Natural killer cell treated with Interleukin-12 subunit alpha and Interleukin-12 subunit beta and Interleukin-15 and Interleukin-18, amount 100 ng/mL, for 72 hours (primary cell): ENCODE results near the gene PDE6D. TPM values are rescaled to one million over a fixed set of nuclear protein-coding genes. Genes with fewer than 3 reads are reported as not detected.
"Not testable (repeated sequence)": the region's sequence is repeated elsewhere in the genome, so short reads cannot be mapped to it uniquely, and the experiment has no call there.

Experiments used
- ATAC-seq, 2 donors: fragments of 150-1000 bp; cut with Tn5 transposase in 1 of 2; sonication (Bioruptor Pico), chemical (Tn5 transposase) in 1 of 2; 2 replicates each; pipeline ENCODE4 v1.10.0; 2021
- DNase-seq: peaks from one replicate; pipeline ENCODE4 v3.0.0; 2022; ENCODE audit warnings: low spot score
- H3K27ac Mint-ChIP-seq, 2 donors: 1 replicate in 1 of 2; 2 replicates in 1 of 2; pipeline ENCODE4 v1.8.0; 2022; ENCODE audit warnings: mixed read lengths in 2 of 2, mild to moderate bottlenecking in 1 of 2, moderate library complexity in 1 of 2
- H3K27me3 Mint-ChIP-seq, 2 donors: 1 replicate in 1 of 2; 2 replicates in 1 of 2; pipeline ENCODE4 v1.8.0; 2022; ENCODE audit warnings: mixed read lengths in 2 of 2
- H3K36me3 Mint-ChIP-seq: one replicate; pipeline ENCODE4 v1.8.0; 2022; ENCODE audit warnings: mixed read lengths
- H3K4me1 Mint-ChIP-seq, 2 donors: 1 replicate in 1 of 2; 2 replicates in 1 of 2; pipeline ENCODE4 v1.8.0; 2022; ENCODE audit warnings: low read depth in 2 of 2, mixed read lengths in 2 of 2, mild to moderate bottlenecking in 1 of 2
- H3K4me3 Mint-ChIP-seq: one replicate; pipeline ENCODE4 v1.8.0; 2022; ENCODE audit warnings: mixed read lengths
- H3K9me3 Mint-ChIP-seq: 2 replicates; pipeline ENCODE4 v1.8.0; 2022; ENCODE audit warnings: mixed read lengths
- total RNA-seq, 2 donors: library from RNA; stranded (reverse); gene quantifications; one replicate each; pipeline ENCODE4 v1.2.3, GENCODE V29; 2022

Gene PDE6D
- total RNA-seq, 2 donors from 2014 or later = 25.3 to 29.4 TPM

GRCh38 chr2:231751042-231751815, 29.9 kb downstream of the PDE6D start:
- DNase-seq = no peak
- peaks cover 0 to 4% of the 10 kb centered on the region in 2 donors for H3K4me1 Mint-ChIP-seq

GRCh38 chr2:231749016-231749415, 32.1 kb downstream of the PDE6D start:
- H3K27ac Mint-ChIP-seq, H3K4me1 Mint-ChIP-seq, ATAC-seq, H3K27me3 Mint-ChIP-seq, DNase-seq, H3K9me3 Mint-ChIP-seq, H3K36me3 Mint-ChIP-seq, H3K4me3 Mint-ChIP-seq: not testable (repeated sequence)

More at GRCh38 chr2:231751042-231751815, 29.9 kb downstream of the PDE6D start:
- no peak overlapping the region for H3K27ac Mint-ChIP-seq
- ATAC-seq = no peak
- no peaks in the 10 kb centered on the region for H3K27me3 Mint-ChIP-seq
- H3K4me3 Mint-ChIP-seq = no peak overlapping the region
- no peaks in the 10 kb centered on the region for H3K36me3 Mint-ChIP-seq
- no peaks in the 10 kb centered on the region for H3K9me3 Mint-ChIP-seq

GRCh38 chr2:231748153-231748896, 32.8 kb downstream of the PDE6D start:
- H3K27me3 Mint-ChIP-seq, H3K9me3 Mint-ChIP-seq, H3K4me3 Mint-ChIP-seq, H3K27ac Mint-ChIP-seq, DNase-seq, ATAC-seq, H3K36me3 Mint-ChIP-seq, H3K4me1 Mint-ChIP-seq: not testable (repeated sequence)

- peaks cover 0 to 2% of the 10 kb centered on the region in 2 donors for H3K4me1 Mint-ChIP-seq
- DNase-seq (no peak), ATAC-seq (no peak)
- H3K36me3 Mint-ChIP-seq = no peaks in the 10 kb centered on the region
- H3K4me3 Mint-ChIP-seq = no peak overlapping the region
- H3K27ac Mint-ChIP-seq = no peak overlapping the region
- no peaks in the 10 kb centered on the region for H3K27me3 Mint-ChIP-seq
- H3K9me3 Mint-ChIP-seq = no peaks in the 10 kb centered on the region
Observed at GRCh38 chr2:231745303-231746038, 35.6 kb downstream of the PDE6D start.

GRCh38 chr2:231743376-231744116, 37.5 kb downstream of the PDE6D start:
- peaks cover 0 to 2% of the 10 kb centered on the region in 2 donors for H3K4me1 Mint-ChIP-seq
- no peak for DNase-seq
- ATAC-seq = no peak
- no peaks in the 10 kb centered on the region for H3K9me3 Mint-ChIP-seq
- no peak overlapping the region for H3K4me3 Mint-ChIP-seq
- H3K27ac Mint-ChIP-seq = no peak overlapping the region
- no peaks in the 10 kb centered on the region for H3K36me3 Mint-ChIP-seq
- H3K27me3 Mint-ChIP-seq = no peaks in the 10 kb centered on the region

- ATAC-seq (no peak), DNase-seq (no peak)
- Mint-ChIP-seq H3K27me3 (no peaks in the 10 kb centered on the region), H3K27ac (no peak overlapping the region), H3K4me1 (peaks cover 0 to 2% of the 10 kb centered on the region in 2 donors), H3K36me3 (no peaks in the 10 kb centered on the region), H3K4me3 (no peak overlapping the region), H3K9me3 (no peaks in the 10 kb centered on the region)
Observed at GRCh38 chr2:231737761-231738160, 43.3 kb downstream of the PDE6D start.

- Mint-ChIP-seq H3K9me3 (no peaks in the 10 kb centered on the region), H3K4me3 (no peak overlapping the region), H3K27ac (no peak overlapping the region), H3K36me3 (no peaks in the 10 kb centered on the region), H3K27me3 (no peaks in the 10 kb centered on the region), H3K4me1 (no peaks in the 10 kb centered on the region)
- ATAC-seq = no peak
- DNase-seq = no peak
Observed at GRCh38 chr2:231732604-231733003, 48.5 kb downstream of the PDE6D start.

GRCh38 chr2:231727621-231728020, 53.5 kb downstream of the PDE6D start:
- DNase-seq (no peak), ATAC-seq (no peak)
- Mint-ChIP-seq H3K9me3 (no peaks in the 10 kb centered on the region), H3K4me1 (no peaks in the 10 kb centered on the region), H3K27me3 (no peaks in the 10 kb centered on the region), H3K27ac (no peak overlapping the region), H3K36me3 (no peaks in the 10 kb centered on the region), H3K4me3 (no peak overlapping the region)

- Mint-ChIP-seq H3K9me3 (no peaks in the 10 kb centered on the region), H3K27ac (no peak overlapping the region), H3K4me1 (no peaks in the 10 kb centered on the region), H3K27me3 (no peaks in the 10 kb centered on the region), H3K4me3 (no peak overlapping the region), H3K36me3 (no peaks in the 10 kb centered on the region)
- no peak for DNase-seq
- no peak for ATAC-seq
Observed at GRCh38 chr2:231726276-231726675, 54.8 kb downstream of the PDE6D start.

DNA sequence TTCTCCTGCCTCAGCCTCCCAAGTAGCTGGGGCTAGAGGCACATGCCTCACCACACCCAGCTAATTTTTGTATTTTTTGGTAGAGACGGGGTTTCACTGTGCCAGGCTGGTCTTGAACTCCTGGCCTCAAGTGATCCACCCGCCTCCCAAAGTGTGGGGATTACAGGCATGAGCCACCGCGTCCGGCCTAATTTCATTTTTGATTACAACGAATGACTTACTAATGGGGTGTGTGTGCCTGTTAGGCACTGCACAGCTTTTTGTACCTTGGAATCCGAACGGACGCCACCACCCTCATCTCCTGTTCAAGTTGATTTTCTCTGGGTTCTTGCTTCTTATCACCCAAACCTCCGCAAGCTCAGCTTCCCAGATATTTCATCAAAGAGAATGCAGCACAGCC, 55.6 kb downstream of the PDE6D start:
- no peak for ATAC-seq
- Mint-ChIP-seq H3K9me3 (no peaks in the 10 kb centered on the region), H3K4me1 (peaks cover 0 to 4% of the 10 kb centered on the region in 2 donors), H3K4me3 (no peak overlapping the region), H3K36me3 (no peaks in the 10 kb centered on the region), H3K27ac (no peak overlapping the region), H3K27me3 (no peaks in the 10 kb centered on the region)
- DNase-seq = no peak

DNA sequence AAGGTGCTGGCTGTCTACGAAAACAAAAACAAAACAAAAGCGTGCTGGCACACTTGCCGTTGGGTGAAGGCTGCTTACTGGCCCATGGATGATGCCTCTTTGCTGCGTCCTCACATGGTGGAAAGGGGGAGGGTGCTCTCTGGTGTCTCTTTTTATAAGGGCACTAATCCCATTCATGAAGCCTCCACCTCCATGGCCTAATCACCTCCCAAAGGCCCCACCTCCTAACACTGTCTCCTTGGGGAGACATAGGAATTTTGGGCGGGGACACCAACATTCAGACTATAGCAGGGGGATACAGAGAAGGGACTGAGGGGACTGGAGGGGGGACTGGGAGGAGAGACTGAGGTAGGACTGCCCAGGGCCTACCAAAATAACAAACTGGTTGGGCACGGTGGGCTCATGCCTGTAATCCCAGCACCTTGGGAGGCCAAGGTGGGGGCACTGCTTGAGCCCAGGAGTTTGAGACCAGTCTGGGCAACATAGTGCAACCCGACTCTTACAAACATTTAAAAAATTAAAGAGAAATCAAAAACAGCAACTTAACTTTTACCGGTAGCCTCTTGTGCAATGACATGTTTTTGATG, 58.3 kb downstream of the PDE6D start:
- no peak overlapping the region for H3K4me3 Mint-ChIP-seq
- no peak for DNase-seq

GRCh38 chr2:231720987-231721966, 59.8 kb downstream of the PDE6D start:
- ATAC-seq (peak in 1 of 2 donors; percentile 52), DNase-seq (no peak)
- Mint-ChIP-seq H3K4me3 (no peak overlapping the region), H3K27ac (no peak overlapping the region), H3K36me3 (no peaks in the 10 kb centered on the region), H3K27me3 (no peaks in the 10 kb centered on the region), H3K9me3 (no peaks in the 10 kb centered on the region), H3K4me1 (peaks cover 2 to 4% of the 10 kb centered on the region in 2 donors)

More for the DNA sequence above, 58.3 kb downstream of the PDE6D start:
- H3K27ac Mint-ChIP-seq = no peak overlapping the region
- H3K9me3 Mint-ChIP-seq = no peaks in the 10 kb centered on the region
- no peaks in the 10 kb centered on the region for H3K36me3 Mint-ChIP-seq
- peaks cover 0 to 4% of the 10 kb centered on the region in 2 donors for H3K4me1 Mint-ChIP-seq
- no peaks in the 10 kb centered on the region for H3K27me3 Mint-ChIP-seq
- ATAC-seq = no peak
